Measurements from ENCODE around the gene STAMBP.

STAMBP gene

DNA sequence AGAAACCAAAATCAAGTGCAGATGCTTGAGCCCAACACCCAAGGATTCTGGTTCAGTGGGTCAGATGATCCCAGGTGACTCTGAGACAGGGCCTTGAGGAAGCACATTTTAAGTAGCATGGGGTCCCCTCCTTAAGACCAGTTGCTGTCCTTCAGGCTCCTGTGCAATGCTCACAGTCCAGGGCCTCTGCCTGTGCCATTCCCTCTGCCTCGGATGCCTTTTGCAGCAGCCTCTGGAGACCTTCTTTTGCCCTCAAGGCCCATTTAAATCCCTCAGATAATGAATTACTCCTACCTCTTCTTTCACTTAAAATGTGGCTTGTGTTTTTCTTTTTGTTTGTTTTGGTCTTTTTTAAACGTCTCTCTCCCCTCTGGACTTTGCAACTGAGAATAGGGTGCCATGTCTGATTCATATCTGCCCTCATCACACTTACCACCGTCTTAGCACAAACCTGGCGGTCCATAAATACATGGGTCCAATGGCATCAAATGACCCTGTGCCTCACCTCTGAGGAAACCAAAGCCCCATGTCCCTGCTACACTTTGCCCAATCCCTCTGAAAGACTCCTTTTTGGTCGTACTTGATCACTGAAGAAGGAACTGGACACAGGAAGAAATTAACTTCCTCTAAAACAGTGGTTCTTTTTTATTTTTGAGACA, 78.2 kb downstream of the STAMBP start:
- DNase-seq (ENCODE audit: low read depth): no peak

DNA sequence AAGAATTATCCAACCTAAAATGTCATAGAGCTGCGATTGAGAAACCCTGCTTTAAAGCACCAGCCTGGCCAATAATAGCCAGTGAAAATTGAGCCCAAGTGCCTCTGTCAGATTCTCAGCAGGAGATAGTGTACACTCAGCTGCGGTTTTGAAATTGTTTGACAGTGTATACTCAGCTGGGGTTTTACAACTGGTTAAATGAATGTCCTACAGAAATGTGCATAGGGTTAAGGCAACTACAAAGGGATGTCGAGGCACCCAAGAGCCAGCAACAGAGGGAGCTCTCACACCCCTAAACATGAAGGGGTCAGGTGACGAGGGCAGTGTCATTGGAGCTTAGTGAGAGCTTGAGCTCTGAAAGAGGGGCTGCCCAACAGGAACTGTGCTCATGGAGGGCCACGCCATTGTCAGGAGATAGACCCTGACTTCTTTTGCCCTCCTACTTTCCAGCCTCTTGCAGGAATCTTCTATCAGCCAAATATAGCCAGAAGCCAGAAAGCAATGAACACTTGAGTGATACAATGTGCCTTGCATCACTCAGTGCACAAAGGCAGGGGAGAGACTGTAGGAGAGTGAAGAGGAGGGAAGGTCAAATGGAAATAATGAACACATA, 79.2 kb downstream of the STAMBP start:
- DNase-seq (ENCODE audit: low read depth): peak; percentile 79

DNA sequence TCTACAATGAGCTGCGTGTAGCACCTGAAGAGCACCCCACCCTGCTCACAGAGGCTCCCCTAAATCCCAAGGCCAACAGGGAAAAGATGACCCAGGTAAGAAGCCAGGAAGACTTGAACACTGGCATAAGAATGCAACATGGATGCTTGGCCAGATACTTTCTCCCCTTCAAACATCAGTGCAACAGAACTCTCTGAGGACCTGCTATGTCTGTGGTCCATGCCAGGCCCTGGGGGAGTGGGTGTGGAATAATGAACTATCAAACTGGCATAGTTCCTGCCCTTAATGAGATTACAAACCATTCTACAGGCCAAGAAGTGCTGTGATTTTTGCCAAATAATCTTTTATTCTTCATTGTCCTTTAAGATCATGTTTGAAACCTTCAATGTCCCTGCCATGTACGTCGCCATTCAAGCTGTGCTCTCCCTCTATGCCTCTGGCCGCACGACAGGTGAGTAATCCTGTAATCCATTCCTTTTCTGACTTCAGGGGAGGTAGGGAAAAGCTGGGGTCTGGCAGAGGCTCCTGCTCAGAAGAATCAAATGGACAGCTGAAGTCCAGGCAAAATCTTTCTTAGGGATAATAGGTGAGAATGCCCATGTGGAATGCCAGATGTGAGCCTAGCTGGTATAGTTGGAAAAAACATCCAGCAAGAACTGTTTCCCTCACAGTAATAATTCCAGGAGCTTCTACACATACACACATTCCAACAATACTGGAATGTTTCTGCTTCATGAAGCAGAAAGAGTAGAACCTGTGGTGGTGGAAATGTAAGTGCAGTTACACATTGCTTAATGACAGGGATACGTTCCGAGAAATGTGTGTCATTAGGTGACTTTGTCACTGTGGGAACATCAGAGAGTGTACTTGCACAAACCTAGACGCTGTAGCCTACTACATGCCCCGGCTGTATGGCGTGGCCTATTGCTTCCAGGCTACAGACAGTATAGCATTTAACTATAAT, 80.2 kb downstream of the STAMBP start:
- DNase-seq (ENCODE audit: low read depth): no peak

DNA sequence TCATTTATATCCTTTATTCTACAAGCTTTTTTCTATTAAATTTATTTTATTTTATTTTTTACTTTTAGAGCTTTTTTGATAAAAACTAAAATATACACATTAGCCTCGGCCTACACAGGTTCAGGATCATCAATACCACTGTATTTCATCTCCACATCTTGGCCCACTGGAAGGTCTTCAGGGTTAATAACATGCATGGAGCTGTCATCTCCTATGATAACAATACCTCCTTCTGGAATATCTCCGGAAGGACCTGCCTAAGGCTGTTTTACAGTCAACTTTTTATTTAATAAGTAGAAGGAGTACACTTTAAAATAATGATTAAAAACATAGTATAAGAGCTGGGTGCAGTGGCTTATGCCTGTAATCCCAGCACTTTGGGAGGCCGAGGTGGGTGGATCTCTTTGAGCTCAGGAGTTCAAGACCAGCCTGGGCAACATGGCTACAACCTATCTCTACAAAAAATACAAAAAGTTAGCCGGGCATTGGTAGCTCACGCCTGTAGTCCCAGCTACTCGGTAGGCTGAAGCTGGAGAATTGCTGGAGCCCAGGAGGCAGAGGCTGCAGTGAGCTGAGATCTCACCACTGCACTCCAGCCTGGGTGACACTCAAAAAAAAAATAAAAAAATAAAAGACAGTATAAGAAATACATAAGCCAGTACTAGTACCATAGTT, 82.2 kb downstream of the STAMBP start:
- DNase-seq (ENCODE audit: low read depth): no peak

DNA sequence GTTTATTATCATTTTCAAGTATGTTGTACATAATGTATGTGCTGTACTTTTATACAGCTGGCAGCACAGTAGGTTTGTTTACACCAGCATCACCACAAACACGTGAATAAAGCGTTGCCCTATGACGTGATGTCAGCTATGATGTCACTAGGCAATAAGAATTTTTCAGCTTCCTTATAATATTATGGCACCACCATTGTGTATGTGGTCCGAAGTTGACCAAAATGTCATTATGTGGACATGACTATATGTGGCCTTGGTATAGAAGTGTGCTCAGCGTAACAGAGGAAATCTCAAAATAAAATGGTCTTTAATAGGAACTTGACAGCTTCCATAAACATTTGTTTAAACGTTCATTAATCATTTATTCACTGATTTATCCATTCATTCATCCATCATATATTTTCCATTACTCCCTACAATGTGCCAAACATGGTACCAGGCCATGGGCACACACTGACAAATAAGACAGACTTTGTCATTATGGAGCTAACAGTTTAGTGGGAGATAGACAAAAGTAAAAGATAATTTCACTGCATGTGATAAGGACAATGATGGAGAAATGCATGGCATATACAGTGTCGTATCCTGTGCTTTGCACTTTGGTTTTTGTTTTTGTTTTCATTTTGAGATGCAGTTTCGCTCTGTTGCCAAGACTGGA, 82.9 kb downstream of the STAMBP start:
- DNase-seq (ENCODE audit: low read depth): no peak

DNA sequence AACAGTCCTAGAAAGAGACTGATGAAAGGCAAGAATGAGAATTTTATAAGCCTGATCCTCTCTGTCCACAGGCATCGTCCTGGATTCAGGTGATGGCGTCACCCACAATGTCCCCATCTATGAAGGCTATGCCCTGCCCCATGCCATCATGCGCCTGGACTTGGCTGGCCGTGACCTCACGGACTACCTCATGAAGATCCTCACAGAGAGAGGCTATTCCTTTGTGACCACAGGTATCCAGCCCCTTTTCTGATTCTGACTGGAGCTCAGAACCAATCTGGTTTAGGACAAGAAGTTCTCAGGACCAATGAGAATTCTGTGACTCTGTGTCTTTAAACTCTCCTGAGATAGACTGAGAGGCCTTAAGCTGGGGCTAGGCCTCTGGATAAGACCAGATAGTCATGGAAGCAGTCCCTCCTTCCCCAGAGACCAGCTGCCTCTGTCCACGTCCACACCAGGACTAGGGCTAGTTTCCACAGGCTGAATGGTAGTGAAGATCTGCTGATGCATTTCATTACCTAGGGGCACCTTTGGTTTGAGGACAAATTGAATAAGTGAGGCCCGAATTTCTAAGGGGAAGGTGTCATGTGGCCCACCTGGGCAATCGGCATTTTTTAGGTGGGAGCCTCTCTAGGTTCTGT, 84.8 kb downstream of the STAMBP start:
- DNase-seq (ENCODE audit: low read depth): no peak

DNA sequence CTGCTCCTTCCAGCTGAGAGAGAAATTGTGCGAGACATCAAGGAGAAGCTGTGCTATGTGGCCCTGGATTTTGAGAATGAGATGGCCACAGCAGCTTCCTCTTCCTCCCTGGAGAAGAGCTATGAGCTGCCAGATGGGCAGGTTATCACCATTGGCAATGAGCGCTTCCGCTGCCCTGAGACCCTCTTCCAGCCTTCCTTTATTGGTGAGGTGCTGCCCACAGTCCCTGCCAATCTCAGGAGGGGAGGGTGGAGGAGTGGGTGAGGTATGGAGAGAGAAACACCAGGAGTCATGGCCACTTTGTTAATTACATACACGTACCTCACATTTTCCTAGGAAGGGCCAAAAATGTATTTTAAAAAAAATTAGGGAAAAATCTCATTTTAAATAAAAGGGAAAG, 85.9 kb downstream of the STAMBP start:
- DNase-seq (ENCODE audit: low read depth): no peak

DNA sequence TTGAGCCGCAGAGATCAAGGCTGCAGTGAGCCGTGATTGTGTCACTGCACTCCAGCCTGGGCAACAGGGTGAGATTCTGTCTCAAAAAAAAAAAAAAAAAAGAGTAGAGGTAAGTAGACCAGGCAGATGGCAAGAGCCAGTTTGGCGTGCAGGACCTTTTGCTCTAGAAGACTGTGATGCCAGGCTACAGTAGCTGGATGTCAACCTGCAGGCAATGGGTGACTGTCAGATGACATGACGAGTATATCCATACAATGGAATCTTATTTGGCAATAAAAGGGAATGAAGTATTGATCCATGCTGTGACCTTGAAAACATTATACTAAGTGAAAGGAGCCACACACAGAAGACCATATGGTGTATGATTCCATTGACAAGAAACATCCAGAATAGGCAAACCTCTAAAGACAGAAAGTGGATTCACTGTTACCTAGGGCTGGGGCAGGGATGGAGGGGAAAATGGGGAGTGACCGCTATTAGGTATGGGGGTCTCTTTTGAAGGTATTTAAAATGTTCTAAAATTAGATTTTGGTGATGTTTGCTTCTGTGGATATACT, 86.8 kb downstream of the STAMBP start:
- DNase-seq (ENCODE audit: low read depth): no peak

DNA sequence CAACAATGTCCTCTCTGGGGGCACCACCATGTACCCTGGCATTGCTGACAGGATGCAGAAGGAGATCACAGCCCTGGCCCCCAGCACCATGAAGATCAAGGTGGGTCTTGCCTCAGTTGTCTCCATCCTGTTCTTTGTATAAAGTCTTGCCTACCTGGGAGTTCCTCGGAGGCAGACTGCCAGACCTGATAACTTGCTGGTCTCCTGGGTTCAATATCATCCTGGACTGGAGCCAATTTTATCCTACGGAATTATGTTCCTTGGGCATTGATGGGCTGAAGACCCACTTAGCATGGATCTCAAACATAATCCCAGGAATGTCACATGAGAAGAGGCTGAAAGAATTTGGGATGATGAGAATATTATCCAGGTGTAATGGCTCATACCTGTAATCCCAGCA, 87.9 kb downstream of the STAMBP start:
- DNase-seq (ENCODE audit: low read depth): no peak

DNA sequence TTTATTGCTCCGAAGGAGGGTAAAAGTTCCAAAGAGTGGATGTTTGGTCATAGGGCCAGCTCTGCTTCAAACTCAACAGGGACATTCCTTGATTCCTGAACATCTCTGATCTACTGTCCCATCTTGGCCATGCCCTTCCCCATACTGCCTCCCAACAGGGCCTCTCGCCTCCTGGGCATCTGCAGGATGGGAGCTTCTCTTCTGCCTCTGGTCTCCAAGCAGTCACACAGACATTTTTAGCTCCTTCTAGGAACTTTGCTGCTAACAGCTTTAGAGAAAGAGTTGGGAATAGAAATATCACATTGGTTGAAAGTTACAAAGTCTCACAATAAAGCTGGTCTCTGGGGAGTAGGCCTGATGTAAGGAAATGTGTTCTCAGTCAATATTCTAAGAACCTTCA, 88.5 kb downstream of the STAMBP start:
- DNase-seq (ENCODE audit: low read depth): no peak

DNA sequence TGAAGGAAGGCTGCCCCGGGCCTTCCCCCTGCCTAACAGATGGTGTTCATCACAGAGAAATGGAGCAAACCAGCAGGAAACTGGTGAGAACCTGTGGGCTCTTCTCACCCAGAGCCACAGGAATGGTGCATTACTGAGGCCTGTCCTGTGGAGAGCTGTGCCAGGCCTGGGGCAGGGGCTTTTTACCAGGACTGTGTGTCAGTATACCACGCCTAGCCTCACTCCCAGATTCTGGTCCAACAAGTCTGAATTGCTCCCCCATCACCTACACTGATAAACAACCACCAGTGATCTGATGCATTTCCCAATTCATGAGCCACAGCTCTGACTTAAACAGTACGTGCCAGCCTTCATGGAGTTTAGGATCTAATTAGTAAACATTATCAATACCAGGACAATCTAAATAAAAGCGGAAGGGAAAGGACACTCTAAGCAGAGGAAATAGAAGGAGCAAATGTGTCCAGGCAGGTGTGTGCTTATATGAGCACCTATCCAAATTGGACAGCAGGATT, 89.0 kb downstream of the STAMBP start:
- no peak for DNase-seq (ENCODE audit: low read depth)

DNA sequence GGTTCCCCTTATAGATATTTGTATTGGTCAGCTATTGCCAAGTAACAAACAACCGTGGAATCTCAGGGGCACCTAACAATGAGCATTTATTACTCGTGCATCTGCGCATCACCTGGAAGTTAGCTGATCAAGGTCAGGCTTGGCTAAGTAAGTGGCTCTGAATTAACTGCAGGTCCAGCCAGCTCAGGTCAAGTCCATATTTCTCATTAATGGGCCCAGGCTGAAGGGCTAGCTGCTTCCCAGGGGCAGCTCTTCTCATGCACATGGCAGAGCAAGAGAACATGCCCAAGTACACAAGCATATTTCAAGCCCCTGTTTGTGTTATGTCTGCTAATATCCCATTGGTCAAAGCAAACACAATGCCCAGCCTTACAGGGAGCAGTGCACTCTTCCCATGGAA, 90.1 kb downstream of the STAMBP start:
- DNase-seq (ENCODE audit: low read depth): no peak

DNA sequence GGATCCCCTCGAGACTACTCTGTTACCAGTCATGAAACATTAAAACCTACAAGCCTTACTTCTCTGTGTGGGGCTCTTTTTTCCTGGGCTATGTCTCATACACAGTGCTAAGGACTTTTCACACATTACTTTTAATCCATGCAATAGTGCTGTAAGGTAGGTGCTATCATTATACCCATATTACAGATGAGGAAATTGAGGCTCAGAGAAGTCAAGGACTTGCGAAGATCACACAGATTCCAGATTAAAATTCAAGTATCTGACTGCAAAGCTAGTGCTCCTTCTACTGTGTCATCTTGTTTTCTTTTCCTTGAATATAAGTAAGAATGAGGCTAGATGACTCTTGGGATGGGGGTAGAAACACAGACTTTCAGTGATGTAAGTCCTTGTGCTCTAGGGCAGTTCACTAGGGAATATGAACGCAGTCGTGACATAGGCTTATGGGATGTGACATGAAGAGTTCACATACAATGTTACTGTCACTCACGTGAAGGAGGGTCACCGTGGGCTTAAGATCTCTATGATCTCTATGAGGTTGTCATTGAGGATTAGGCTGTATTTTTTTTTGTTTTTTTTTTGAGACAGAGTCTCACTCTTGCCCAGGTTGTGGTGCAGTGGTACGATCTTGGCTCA, 91.0 kb downstream of the STAMBP start:
- no peak for DNase-seq (ENCODE audit: low read depth)

DNA sequence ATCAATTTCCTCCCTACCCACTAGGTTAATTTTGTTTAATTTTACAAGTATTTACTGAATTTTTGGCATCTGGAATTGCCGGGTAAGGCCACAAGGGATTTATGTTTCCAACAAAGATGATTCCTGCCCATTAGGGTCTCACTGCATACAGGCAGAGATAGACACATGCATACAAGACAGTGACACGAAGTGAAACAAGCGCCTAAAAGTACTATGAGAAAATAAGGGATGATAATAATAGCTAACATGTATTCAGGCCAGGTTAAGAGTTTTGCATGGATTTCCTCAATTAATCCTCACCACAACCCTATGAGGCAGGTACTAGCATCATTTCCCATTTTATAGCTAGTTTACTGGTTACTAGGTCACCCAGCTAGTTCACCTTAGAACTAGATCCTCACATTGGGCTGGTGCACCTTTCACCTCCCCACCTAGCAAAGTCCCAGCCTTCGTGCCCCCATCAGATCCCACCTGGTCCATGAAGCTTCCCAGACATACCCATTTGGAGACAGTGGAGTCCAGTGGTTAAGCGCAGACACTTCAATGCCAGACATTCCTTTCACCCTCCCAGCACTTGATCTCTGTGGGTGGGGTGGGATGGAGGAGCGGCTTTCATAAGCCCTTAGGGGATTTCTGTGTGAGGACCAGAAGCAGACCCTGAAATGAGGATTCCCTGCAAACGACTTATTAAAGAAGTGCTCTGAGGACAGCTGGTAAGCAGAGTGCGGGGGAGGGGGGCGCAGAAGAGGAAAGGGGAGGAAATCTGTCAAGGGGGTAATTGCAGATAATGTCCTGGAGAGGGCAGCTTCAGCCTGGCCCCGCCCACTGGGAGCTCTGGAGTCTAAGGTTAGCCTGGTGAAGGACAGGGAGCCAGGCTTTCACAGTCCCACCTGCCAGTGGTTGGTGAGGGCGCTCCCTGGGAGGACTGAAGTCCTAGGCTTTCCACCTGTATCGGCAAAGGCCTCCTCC, 92.1 kb downstream of the STAMBP start:
- DNase-seq (ENCODE audit: low read depth): no peak

DNA sequence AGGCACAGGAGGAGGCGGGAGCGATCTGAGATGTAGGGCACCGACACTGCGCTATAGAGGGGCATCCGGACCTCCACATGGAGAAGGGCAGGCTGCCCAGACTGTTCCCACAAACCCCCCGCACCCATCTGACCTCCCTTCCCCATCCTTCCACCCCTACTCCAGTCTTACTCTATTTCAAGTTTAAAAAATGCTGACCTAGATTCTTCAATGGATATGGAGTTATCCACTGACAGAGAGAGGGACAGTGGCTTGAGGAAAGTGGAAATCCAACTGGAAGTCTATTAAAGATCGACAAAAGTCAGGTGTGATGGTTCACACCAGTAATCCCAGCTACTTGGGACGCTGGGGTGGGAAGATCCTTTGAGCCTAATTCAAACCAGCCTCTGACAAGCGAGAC, 92.8 kb downstream of the STAMBP start:
- no peak for DNase-seq (ENCODE audit: low read depth)

DNA sequence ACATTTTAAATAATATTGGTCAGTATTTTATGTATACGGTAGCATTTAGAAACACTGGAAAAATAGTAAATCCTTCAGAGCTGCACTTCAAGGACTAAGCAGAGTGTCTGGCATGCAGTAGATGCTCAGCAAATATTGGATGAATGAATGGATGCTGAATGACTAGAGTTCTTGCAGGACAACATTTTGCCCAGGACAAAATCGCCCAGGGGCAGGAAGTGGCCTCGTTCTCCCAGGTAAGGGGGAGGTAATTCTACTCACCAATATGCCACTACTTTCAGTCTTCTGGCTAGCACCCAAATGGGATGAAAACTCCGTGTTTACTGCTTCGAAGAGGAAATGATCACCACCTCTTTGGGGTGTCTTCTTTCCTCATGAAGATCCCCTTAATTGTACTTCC, 93.9 kb downstream of the STAMBP start:
- no peak for DNase-seq (ENCODE audit: low read depth)
